ENCODE data around the gene C22orf31.

C22orf31 gene

DNA sequence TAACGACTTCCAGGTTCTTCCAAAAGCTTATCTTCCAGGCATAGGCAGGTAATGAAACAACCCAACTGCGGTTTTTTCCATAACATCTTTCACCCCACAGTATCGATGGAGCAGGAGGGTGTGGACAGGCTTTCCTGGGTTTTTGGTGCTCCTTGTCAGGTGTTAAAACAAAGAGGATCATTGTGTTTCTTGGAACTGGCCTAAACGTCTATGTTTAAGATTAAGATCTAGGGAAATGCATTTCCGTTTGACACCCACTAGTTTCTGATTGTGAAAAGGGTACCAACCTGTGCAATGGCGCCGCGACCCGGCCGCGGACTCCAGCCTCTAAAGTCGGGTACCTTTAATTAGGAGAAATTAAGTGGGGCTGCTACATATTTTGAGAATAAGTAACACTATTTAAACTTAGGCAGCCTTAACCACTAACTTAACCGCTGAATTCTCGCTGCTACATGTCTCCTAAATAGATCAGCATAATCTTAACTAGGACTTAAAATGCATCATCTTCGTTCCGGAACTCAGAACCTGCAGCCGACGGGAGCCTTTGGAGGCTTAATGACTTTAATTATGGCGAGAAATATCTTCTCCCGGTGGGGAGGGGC lies 31.5 kb downstream of the C22orf31 start:
- no peak for DNase-seq (ENCODE audit: low read depth in 1 of 2, low spot score in 1 of 2)

DNA sequence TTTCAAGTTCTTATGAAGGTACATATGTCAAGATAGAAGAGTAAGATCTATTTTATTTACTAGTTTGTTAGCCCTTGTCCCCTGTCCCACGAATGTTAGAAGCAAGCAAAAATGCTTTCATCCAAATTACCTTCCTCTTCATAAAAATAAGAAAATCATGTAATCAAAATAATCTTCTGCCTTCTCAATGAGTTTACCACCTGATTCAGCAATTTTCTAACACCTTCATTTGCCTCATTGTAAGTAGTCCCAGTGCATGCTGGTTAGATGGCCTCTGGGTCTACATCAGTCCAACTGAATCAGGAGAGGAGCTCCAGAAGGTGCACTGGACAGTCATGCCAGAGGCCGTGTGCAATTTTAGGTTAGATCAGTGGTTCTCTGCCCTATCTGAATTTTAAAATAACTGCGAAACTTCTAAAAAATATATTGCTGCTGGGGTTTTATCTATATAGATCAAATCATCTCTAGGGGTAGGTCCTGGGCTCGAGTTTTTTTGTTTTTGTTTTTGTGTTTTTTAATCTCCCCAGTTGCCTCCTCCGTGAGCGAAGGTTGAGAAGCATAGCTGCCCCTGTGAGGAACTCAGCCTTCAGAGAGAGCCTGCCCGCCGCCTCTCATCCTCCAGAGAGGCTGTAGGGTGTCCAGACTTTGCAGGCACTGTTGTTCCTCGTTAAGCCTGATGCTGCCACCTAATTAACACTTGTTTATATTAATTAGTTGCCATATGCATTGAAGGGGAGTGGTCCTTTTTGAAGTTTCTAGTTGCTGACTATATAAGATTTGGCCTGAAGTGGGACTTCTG lies 32.2 kb downstream of the C22orf31 start:
- DNase-seq (ENCODE audit: low read depth in 1 of 2, low spot score in 1 of 2) = no peak

DNA sequence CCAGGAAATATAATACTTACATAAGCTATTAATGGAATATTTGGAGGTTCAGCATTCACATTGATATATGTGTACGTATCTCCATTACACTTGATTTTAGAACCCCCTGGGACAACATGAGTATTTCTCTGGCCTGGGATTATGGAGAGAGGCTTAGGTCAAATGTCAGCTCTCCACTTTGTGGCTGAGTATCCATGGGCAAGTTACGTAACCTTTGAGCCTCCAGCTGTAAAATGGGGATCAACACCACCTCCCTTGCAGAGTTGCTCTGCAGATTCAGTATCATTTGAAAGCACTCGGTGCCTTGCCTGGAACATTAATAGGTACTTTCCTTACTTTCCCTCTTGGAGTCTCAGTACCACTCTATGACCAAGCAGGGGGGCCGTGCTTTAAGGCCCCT lies 33.2 kb downstream of the C22orf31 start:
- DNase-seq (ENCODE audit: low read depth in 1 of 2, low spot score in 1 of 2) = no peak

DNA sequence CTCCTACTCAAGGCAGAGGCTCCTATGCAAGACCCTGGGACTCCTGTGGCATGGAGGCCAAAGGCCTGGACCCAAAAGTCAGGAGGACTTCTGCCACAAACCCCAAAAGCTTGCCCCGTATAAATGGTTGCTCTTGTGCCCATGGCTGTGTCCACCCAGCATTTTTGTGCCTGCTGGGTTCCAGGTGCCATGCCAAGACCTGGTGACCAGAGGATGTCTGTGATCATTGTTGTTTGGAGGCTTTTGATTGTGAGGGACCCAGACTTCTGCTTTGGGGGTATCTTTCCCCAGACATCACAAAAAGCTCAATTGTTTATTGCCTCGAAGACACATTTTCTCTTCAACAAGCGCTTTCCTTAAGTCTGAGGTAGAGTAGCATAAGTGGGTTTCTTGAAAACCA lies 35.1 kb downstream of the C22orf31 start:
- no peak for DNase-seq (ENCODE audit: low read depth in 1 of 2, low spot score in 1 of 2)

DNA sequence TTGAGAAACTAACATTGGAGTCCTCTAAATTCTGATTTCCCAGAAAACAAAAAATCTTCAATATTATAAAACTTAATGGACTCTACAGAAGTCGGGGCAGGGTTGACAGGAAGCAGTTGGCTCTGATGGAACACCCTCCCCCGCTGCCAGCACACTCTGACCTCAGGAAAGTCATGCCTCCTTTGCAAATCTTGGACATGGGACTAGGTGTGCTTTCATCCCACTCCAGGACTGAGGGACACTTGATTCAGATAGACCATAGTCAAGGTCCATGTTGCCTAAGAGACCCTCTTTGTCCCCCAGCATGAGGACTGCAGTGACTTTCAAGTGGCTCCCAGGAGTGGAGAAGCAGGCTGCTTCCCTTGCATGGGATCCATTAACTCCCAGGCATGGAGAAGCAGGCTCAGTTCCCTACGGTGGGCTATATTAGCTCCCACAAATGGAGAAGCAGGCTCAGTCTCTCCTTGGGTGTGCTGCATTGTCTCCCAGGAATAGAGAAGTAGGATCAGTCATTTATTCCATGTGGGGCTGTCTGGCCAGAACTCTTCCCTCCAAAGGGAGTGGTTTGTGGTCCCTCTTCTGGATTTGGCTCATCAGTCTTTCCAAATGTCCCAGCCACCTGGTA lies 38.3 kb downstream of the C22orf31 start:
- DNase-seq (ENCODE audit: low read depth in 1 of 2, low spot score in 1 of 2) = no peak

DNA sequence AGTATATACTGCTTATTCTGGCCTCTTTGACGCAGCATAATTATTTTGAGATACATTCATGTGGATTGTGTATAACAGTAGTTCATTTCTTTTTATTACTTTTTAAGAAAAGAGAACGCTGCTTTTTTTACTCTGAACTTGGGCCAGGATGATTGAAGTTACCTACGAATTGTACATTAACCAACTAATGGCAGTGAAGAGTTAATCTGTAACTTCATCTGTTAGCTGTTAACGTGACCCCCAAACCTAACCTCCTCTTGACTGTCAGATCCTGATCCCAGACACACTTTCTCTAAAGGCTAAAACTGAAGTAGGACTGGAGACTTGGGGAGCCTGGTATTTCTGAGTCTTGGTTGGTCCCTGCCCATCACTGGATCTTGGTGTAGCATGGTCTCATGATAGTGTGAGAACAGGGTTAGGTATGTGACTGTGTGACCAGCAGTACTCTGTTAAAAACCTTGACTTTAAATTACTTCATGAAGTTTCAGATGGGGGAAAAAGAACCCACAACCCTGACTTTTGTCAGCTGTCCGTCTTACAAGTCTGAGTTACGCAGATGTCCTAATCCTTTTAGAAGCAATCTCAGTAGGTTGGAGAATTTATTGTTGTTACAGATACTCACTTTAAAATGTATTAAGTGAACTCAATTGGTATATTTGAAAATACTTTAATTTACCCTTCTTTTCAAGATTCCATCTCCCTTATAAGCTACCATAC lies 39.4 kb downstream of the C22orf31 start:
- no peak for DNase-seq (ENCODE audit: low read depth in 1 of 2, low spot score in 1 of 2)

DNA sequence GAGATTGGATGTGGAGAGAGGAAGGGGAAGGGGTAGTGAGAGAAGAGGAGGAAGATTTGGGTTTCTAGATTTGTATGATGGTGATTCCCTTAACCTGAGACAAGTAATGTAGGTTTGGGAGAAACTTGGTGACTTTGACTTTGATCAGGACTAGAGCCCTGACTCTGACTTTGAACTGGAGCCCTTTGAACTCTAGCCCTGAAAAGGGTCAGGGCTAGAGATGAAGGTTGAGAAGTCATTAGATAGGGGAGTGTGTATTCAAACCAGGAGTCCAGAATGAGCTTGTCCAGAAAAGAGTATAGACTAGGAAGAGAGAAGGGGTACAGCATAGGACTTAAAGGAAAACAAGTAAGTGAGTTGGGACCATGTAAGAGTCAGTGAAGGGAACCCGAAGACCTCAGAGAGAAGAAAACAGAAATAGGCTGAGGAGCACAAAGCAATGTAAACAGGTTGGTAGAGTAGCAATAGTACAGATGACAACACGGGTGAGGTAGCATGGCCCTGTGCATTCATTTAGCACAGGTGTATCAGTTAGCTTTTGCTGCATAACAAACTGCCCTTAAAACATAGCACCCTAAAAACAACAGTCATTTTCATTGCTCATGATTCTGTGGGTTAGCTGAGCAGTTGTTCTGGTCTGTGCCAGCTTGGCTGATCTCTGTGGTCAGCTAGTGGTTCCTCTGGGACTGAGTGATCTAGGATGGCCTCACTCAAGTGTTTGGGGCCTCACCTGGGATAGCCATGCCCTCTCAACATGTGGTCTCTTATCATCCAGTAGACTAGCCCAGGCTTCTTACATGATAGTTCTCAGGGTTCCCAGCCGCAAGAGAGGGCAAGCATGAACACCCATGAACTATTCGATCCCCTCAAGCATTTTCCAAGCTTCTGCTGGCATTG lies 43.1 kb downstream of the C22orf31 start:
- DNase-seq (ENCODE audit: low read depth in 1 of 2, low spot score in 1 of 2) = no peak

DNA sequence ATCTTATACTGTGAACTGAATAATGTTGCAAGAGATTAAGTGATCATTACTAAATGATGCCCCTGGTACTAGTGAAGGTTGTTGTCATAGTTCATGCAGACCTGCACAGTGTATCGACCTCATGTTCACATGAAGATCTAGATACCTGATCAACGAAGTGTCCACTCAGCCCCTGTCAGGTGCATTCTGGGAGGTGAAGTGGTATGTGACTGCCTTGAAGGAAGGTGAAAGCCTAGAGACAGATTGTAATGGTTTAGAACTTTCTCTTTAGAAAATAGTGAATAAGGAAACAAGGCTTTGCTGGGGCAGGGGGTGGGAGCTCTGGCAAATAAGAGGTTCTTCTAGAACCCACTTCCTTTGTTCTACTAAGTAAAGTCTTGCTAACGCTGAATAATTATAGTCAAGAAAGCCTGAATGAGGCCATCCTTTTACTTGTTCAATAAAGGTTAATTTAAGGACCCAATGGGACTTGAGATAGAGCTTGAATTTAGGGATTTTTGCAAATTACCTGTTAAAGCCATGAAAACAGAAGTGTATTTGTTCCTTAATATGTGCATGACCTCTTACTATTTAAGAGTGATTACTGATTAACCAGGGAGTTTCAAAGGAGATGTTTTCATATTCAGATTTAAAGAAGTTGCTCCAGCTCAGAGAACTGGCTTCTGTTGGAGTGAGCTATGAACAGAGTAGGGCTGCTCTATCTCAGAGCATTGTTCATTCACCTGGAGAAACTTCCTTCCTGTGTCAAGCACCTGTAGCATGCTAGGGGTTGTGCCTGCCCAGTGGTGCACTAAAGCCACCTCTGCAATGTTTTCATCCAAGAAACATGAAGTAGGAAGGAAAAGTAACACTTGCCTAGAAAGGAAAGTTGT lies 45.3 kb downstream of the C22orf31 start:
- DNase-seq (ENCODE audit: low read depth in 1 of 2, low spot score in 1 of 2) = no peak

DNA sequence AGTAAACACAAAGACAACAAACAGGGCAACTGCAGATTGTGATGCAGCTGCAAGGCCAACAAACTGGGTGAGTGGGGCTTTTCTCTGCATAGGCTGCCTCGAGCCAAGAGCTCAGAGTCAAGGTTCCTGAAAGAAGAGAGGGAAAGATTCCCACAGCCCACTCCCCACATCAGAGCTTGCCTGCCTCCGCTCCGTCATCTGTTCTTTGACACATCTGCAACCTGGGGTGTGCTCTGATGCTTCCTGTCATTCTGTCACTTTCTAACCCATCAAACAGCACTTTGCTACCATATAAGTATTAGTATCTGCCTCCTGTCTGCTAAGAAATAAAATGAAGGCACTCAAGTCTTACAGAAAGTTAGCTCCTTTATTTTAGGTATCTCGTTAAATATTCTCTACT lies 46.9 kb downstream of the C22orf31 start:
- DNase-seq (ENCODE audit: low read depth in 1 of 2, low spot score in 1 of 2) = no peak

DNA sequence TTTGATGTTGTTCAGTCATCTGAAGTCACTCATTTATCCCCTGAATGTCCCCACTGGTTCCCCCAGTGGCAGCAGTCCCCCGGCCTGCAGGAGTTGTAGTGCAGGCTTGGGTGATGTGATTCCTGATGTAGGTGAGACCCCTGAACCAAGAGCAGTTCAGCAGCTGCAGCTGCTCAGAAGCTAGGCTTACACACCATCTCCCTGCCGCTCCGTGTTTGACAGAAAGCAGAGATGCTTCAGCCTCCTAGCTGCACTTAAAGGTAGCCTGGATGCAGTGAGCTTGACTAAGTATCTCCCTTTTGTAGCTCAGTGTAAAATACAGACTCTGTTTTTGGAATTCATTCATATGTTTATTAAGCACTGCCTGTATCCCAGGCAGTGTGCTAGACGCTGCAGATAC lies 47.3 kb downstream of the C22orf31 start:
- DNase-seq (ENCODE audit: low read depth in 1 of 2, low spot score in 1 of 2) = no peak

DNA sequence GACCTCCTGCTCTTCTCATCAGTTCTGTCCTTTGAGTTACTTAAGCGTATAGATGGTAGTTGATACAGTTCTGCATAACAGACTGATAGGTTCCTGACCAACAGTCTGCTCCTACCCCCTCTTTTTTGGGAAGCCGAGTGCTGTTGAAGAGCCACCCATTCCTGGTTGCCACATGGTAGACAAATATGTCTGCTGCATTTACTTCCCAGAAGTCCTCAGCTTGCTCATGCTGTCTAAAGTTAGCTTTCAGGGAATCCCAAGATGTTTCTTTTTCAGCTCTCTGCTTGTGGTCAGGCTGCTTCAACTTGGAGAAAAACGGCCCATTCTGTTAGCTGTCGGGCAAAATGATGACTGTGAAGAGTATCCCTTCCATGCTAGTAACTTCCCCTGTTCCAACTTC lies 48.7 kb downstream of the C22orf31 start:
- no peak for DNase-seq (ENCODE audit: low read depth in 1 of 2, low spot score in 1 of 2)

DNA sequence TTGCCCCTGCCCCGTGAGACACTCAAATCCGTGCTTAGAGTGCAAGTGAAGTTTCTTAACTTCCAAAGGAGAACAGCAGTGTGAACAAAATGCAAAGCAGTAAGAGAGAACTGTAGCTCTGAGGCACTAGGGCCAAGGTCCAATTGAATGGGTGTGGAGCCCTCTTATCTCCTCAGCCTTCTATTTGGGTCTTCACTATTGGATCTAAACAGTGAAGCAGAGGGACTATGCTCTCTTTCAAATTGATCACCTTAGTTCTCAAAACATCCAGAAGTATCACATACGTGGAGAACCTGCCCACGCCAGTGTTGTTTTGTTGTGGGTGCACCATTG lies 49.6 kb downstream of the C22orf31 start:
- no peak for DNase-seq (ENCODE audit: low read depth in 1 of 2, low spot score in 1 of 2)

DNA sequence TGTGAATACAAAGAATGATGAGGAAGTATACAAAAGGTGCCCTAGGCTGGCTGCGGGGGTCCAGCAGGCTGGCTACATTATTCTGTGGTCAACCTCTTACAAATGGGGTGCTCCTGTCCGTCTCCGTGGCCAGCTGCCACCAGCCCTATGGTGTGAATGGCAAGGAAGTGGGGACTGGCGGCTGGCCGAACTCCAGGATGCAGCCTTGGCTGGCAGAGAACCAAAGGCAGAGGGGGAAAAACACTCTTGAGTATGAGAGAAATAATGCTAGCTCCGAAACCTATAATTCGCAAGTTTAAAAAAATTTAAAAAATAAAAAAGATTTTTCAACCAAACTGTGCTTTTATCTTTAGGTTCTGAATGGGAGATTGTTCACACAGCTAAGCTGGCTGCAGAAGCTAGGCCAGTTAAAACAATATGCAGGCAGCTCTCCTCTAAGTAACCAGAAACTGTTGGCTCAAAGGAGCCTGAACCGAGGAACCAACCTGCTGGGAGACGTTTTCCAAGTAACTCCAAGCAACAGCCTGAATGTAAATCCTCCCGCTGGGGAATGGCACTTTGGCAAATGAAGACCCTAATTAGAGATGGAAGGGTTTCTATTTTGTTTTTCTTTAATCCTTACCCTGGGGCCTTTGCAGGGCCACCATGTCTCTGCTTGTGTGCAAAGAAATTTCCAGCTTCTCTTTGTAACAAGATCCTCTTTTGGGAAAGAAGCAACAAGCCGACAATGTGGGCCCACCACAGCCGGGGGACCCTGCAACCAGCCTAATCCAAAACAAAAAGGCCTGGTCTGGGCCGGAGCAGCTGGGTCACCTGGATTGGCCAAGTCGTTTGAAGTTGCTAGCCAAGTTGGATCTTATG lies 50.2 kb downstream of the C22orf31 start:
- no peak for DNase-seq (ENCODE audit: low read depth in 1 of 2, low spot score in 1 of 2)

DNA sequence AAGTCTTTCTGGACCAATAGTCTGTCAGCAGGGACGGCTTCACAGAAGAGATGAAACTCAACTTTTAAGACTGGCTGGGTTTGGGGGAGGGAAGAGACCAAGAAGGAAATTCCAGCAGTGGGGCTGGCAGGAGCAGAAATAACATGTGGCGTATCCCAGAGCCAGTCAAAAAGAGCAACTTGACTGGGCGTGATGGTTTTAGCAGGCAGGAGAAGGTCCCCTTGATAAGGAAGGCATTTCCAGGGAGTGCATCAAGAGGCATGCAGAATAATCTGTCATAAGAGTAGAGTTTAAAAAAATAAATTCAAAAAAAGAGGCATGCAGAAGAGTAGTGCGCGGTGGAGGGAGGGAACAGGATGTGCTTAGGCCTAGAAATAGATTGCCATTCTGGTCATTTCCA lies 52.5 kb downstream of the C22orf31 start:
- DNase-seq (ENCODE audit: low read depth in 1 of 2, low spot score in 1 of 2) = no peak

All from activated CD4-positive, alpha-beta T cell treated with anti-CD3 and anti-CD28 coated beads, Interleukin-2, amount 50 U/mL, for 24 hours (primary cell).